Body of pancreas (tissue), 4 donors: ENCODE data around the gene ZBTB16.
A peak's percentile ranks its signal among the peaks of the same experiment; 100 is the strongest.

Experiments used
- CTCF ChIP-seq, 7 experiments: fragments of 450-650 bp in 4 of 7; fragments of 200-600 bp in 3 of 7; sonication (generic) in 3 of 7; IDR thresholded peaks; one replicate each; pipeline ENCODE4 v1.5.1; 2016 to 2019; ENCODE audit warnings: antibody characterized with exemption in 7 of 7
- POLR2A ChIP-seq, 3 donors: fragments of 450-650 bp; IDR thresholded peaks; one replicate each; pipeline ENCODE4 v1.6.1; 2016; ENCODE audit warnings: antibody characterized with exemption in 3 of 3, mild to moderate bottlenecking in 2 of 3

- TF ChIP-seq CTCF (IDR thresholded peaks at IDR 0.05) (peak in 3 of 7 experiments; percentile 12 to 37 (median 31)), POLR2A (IDR thresholded peaks at IDR 0.05) (no peak)
These were observed 477 bp downstream of the ZBTB16 start for GRCh38 chr11:114059984-114060391.
